Adrenal gland (tissue), 5 donors: ENCODE results near the gene STAT3.

Experiments
- CTCF ChIP-seq, 6 experiments: fragments of 450-650 bp in 4 of 6; fragments of 200-600 bp in 2 of 6; sonication (generic) in 1 of 6; IDR thresholded peaks; 1 replicate in 5 of 6; 2 replicates in 1 of 6; pipeline versions ENCODE4 v1.5.1 to v1.8.0; 2016 to 2021; ENCODE audit warnings: antibody characterized with exemption in 6 of 6, mild to moderate bottlenecking in 2 of 6, moderate library complexity in 1 of 6
- POLR2A ChIP-seq, 2 donors: fragments of 450-650 bp; IDR thresholded peaks; one replicate each; pipeline ENCODE4 v1.6.1; 2017; ENCODE audit warnings: antibody characterized with exemption in 2 of 2, mild to moderate bottlenecking in 2 of 2, moderate library complexity in 1 of 2
- donor health status: DM: no; HTN: no; CAD: no.

GRCh38 chr17:42342242-42343008 lies 45.8 kb downstream of the STAT3 start:
- TF ChIP-seq CTCF (IDR thresholded peaks at IDR 0.05) = no peak
- TF ChIP-seq POLR2A (IDR thresholded peaks at IDR 0.05) = no peak
